Activated CD4-positive, alpha-beta T cell treated with anti-CD3 and anti-CD28 coated beads for 36 hours (primary cell): ENCODE results near the gene LRRC52. TPM values are rescaled to one million over a fixed set of nuclear protein-coding genes. Genes with fewer than 3 reads are reported as not detected.

Experiments used
- ATAC-seq: fragments of 200-7000 bp; cut with Tn5 transposase; one replicate; pipeline ENCODE4 v1.10.0; 2021; ENCODE audit warnings: mild to moderate bottlenecking, moderate library complexity
- CTCF ChIA-PET: fragments of 350-600 bp; sonication (Branson Sonifier 250); formaldehyde crosslinking; loops from one replicate; lab custom pipeline; 2021; ENCODE audit warnings: antibody characterized with exemption; lab: Charles Lee
- POLR2A ChIA-PET: fragments of 350-600 bp; sonication (Branson Sonifier 250); formaldehyde crosslinking; loops from one replicate; lab custom pipeline; 2021; ENCODE audit warnings: antibody characterized with exemption, inconsistent platforms; lab: Charles Lee
- DNase-seq: peaks from one replicate; pipeline ENCODE4 v3.0.0-alpha.2; 2020
- H3K27ac Mint-ChIP-seq: one replicate; pipeline ENCODE4 v1.8.0; 2021; ENCODE audit warnings: mixed read lengths
- H3K27me3 Mint-ChIP-seq: one replicate; pipeline ENCODE4 v1.8.0; 2021; ENCODE audit warnings: mixed read lengths
- H3K36me3 Mint-ChIP-seq: one replicate; pipeline ENCODE4 v1.8.0; 2021; ENCODE audit warnings: low read depth, mixed read lengths
- H3K4me1 Mint-ChIP-seq: one replicate; pipeline ENCODE4 v1.8.0; 2021; ENCODE audit warnings: mixed read lengths
- H3K4me3 Mint-ChIP-seq: one replicate; pipeline ENCODE4 v1.8.0; 2021; ENCODE audit warnings: mild to moderate bottlenecking, moderate library complexity, mixed read lengths
- H3K9me3 Mint-ChIP-seq: one replicate; pipeline ENCODE4 v1.8.0; 2021; ENCODE audit warnings: low read depth, mixed read lengths
- intact Hi-C, 2 experiments: fragments of 100-400 bp; cut with DNase I in 1 of 2; cut with micrococcal nuclease in 1 of 2; formaldehyde crosslinking; loops; one replicate each; pipeline versions ENCODE4 v1.14.2 to v1.15.1; 2022 to 2024; cut with DNase I, micrococcal nuclease
- total RNA-seq, 2 experiments: library from RNA; stranded (reverse); gene quantifications; one replicate each; pipeline ENCODE4 v1.2.3, GENCODE V29; 2021

The LRRC52 gene
- total RNA-seq = not detected

GRCh38 chr1:165543532-165544438 lies at the start of gene LRRC52:
TSS of gene LRRC52 (plus strand) at chr1:165544000. CDS start at chr1:165544297, 297 bp downstream.
- peak; percentile 9 for ATAC-seq
- CTCF ChIA-PET = no interaction called here

GRCh38 chr1:165494949-165495857 lies 48.6 kb upstream of the LRRC52 start:
- CTCF ChIA-PET = no interaction called here
- Mint-ChIP-seq H3K27me3 (peaks cover 15% of the 10 kb centered on the region), H3K4me1 (no peaks in the 10 kb centered on the region), H3K36me3 (no peaks in the 10 kb centered on the region), H3K4me3 (no peak overlapping the region), H3K9me3 (no peaks in the 10 kb centered on the region), H3K27ac (no peak overlapping the region)
- no peak for DNase-seq
- ATAC-seq = no peak
- intact Hi-C loops = no loop called here
- POLR2A ChIA-PET = interaction anchor here (0.6 kb wide), 1 partner anchor 100 kb away, joined by 4 read pairs; no protein-coding TSS in a partner anchor

More at GRCh38 chr1:165543532-165544438, at the start of gene LRRC52:
- Mint-ChIP-seq H3K36me3 (no peaks in the 10 kb centered on the region), H3K27me3 (peaks cover 33% of the 10 kb centered on the region), H3K4me1 (no peaks in the 10 kb centered on the region), H3K9me3 (no peaks in the 10 kb centered on the region), H3K27ac (no peak within 1 kb of the TSS), H3K4me3 (no peak within 1 kb of the TSS)
- intact Hi-C loops = no loop called here
- DNase-seq = peak; percentile 7
- POLR2A ChIA-PET = interaction anchor here (0.7 kb wide), 1 partner anchor 56 kb away, joined by 3 read pairs; no protein-coding TSS in a partner anchor

- Mint-ChIP-seq H3K4me1 (no peaks in the 10 kb centered on the region), H3K4me3 (no peak overlapping the region), H3K36me3 (no peaks in the 10 kb centered on the region), H3K27ac (no peak overlapping the region), H3K9me3 (no peaks in the 10 kb centered on the region), H3K27me3 (peaks cover 14% of the 10 kb centered on the region)
- DNase-seq = no peak
- ChIA-PET CTCF (no interaction called here), POLR2A (interaction anchor here (0.6 kb wide), 1 partner anchor 100 kb away, joined by 4 read pairs; no protein-coding TSS in a partner anchor)
- ATAC-seq = no peak
- intact Hi-C loops = no loop called here
Observed at GRCh38 chr1:165495858-165496205, 48.0 kb upstream of the LRRC52 start.

- Mint-ChIP-seq H3K27ac (no peak overlapping the region), H3K4me1 (no peaks in the 10 kb centered on the region), H3K36me3 (no peaks in the 10 kb centered on the region), H3K27me3 (peaks cover 12% of the 10 kb centered on the region), H3K9me3 (no peaks in the 10 kb centered on the region), H3K4me3 (no peak overlapping the region)
- ATAC-seq (no peak), DNase-seq (no peak)
- CTCF ChIA-PET = interaction anchor here (0.5 kb wide), 1 partner anchor 129 kb away, joined by 3 read pairs; no protein-coding TSS in a partner anchor
- POLR2A ChIA-PET = no interaction called here
- intact Hi-C loops = no loop called here
Observed at GRCh38 chr1:165496501-165496900, 47.3 kb upstream of the LRRC52 start.

GRCh38 chr1:165497069-165498013 lies 46.5 kb upstream of the LRRC52 start:
- H3K4me1 Mint-ChIP-seq = no peaks in the 10 kb centered on the region
- H3K27ac Mint-ChIP-seq = no peak overlapping the region
- DNase-seq (no peak), ATAC-seq (no peak)
- H3K27me3 Mint-ChIP-seq = peaks cover 13% of the 10 kb centered on the region
- intact Hi-C loops = no loop called here
- no peaks in the 10 kb centered on the region for H3K36me3 Mint-ChIP-seq
- POLR2A ChIA-PET = no interaction called here
- CTCF ChIA-PET = interaction anchor here (0.5 kb wide), 1 partner anchor 129 kb away, joined by 3 read pairs; no protein-coding TSS in a partner anchor
- H3K4me3 Mint-ChIP-seq = no peak overlapping the region
- no peaks in the 10 kb centered on the region for H3K9me3 Mint-ChIP-seq

- no peak for DNase-seq
Observed at GRCh38 chr1:165501330-165501969, 42.4 kb upstream of the LRRC52 start.

GRCh38 chr1:165501970-165502348 lies 41.8 kb upstream of the LRRC52 start:
- intact Hi-C loops = no loop called here
- H3K4me3 Mint-ChIP-seq = no peak overlapping the region
- no peak overlapping the region for H3K27ac Mint-ChIP-seq
- no peaks in the 10 kb centered on the region for H3K36me3 Mint-ChIP-seq
- POLR2A ChIA-PET = no interaction called here
- DNase-seq (no peak), ATAC-seq (no peak)
- CTCF ChIA-PET = no interaction called here
- H3K27me3 Mint-ChIP-seq = peaks cover 10% of the 10 kb centered on the region
- no peaks in the 10 kb centered on the region for H3K9me3 Mint-ChIP-seq
- H3K4me1 Mint-ChIP-seq = no peaks in the 10 kb centered on the region

More at GRCh38 chr1:165501330-165501969, 42.4 kb upstream of the LRRC52 start:
- H3K9me3 Mint-ChIP-seq = no peaks in the 10 kb centered on the region
- H3K4me3 Mint-ChIP-seq = no peak overlapping the region
- intact Hi-C loops = no loop called here
- ChIA-PET POLR2A (no interaction called here), CTCF (no interaction called here)
- H3K27ac Mint-ChIP-seq = no peak overlapping the region
- no peaks in the 10 kb centered on the region for H3K4me1 Mint-ChIP-seq
- no peaks in the 10 kb centered on the region for H3K36me3 Mint-ChIP-seq
- no peak for ATAC-seq
- peaks cover 10% of the 10 kb centered on the region for H3K27me3 Mint-ChIP-seq

- ChIA-PET CTCF (no interaction called here), POLR2A (no interaction called here)
- peaks cover 7% of the 10 kb centered on the region for H3K27me3 Mint-ChIP-seq
Observed at GRCh38 chr1:165507570-165507969, 36.2 kb upstream of the LRRC52 start.

GRCh38 chr1:165508291-165508690 lies 35.5 kb upstream of the LRRC52 start:
- POLR2A ChIA-PET = no interaction called here

More at GRCh38 chr1:165507570-165507969, 36.2 kb upstream of the LRRC52 start:
- Mint-ChIP-seq H3K36me3 (no peaks in the 10 kb centered on the region), H3K9me3 (no peaks in the 10 kb centered on the region), H3K27ac (no peak overlapping the region), H3K4me1 (no peaks in the 10 kb centered on the region), H3K4me3 (no peak overlapping the region)
- ATAC-seq (no peak), DNase-seq (no peak)
- intact Hi-C loops = no loop called here

GRCh38 chr1:165512816-165513215 lies 31.0 kb upstream of the LRRC52 start:
- Mint-ChIP-seq H3K4me3 (no peak overlapping the region), H3K36me3 (no peaks in the 10 kb centered on the region), H3K27ac (no peak overlapping the region), H3K27me3 (peaks cover 16% of the 10 kb centered on the region), H3K4me1 (no peaks in the 10 kb centered on the region), H3K9me3 (no peaks in the 10 kb centered on the region)
- ChIA-PET CTCF (no interaction called here), POLR2A (no interaction called here)
- no peak for ATAC-seq
- intact Hi-C loops = no loop called here
- no peak for DNase-seq

More at GRCh38 chr1:165508291-165508690, 35.5 kb upstream of the LRRC52 start:
- Mint-ChIP-seq H3K36me3 (no peaks in the 10 kb centered on the region), H3K27ac (no peak overlapping the region), H3K9me3 (no peaks in the 10 kb centered on the region), H3K27me3 (peaks cover 9% of the 10 kb centered on the region), H3K4me3 (no peak overlapping the region), H3K4me1 (no peaks in the 10 kb centered on the region)
- ATAC-seq (no peak), DNase-seq (no peak)
- CTCF ChIA-PET = no interaction called here
- intact Hi-C loops = no loop called here
